T-cell (primary cell): ENCODE measurements around the gene SMYD4. TPM values are rescaled to one million over a fixed set of nuclear protein-coding genes. Genes with fewer than 3 reads are reported as not detected.
A peak's percentile ranks its signal among the peaks of the same experiment; 100 is the strongest.
"Not testable (repeated sequence)": the region's sequence is repeated elsewhere in the genome, so short reads cannot be mapped to it uniquely, and the experiment has no call there.

Experiments
- ATAC-seq, 4 experiments: fragments of 200-7000 bp in 3 of 4; fragments of 150-1000 bp in 1 of 4; cut with Tn5 transposase; replicated peaks in 1 of 4; 1 replicate in 3 of 4; 2 replicates in 1 of 4; pipeline ENCODE4 v1.10.0; 2021; ENCODE audit warnings: moderate library complexity in 3 of 4, mild to moderate bottlenecking in 2 of 4, moderate number of reproducible peaks in 1 of 4
- CTCF ChIA-PET, 2 donors: fragments of 300-600 bp; sonication (Branson Sonifier 250); formaldehyde crosslinking; loops; one replicate each; lab custom pipeline; 2022; ENCODE audit warnings: antibody characterized with exemption in 2 of 2; lab: Charles Lee
- POLR2A ChIA-PET, 2 donors: fragments of 300-600 bp; sonication (Branson Sonifier 250); formaldehyde crosslinking; loops; one replicate each; lab custom pipeline; 2022; ENCODE audit warnings: antibody characterized with exemption in 2 of 2; lab: Charles Lee
- DNase-seq, 35 experiments: peaks; one replicate each; pipeline versions ENCODE4 v3.0.0 to v3.0.0-alpha.2; 2013 to 2023
- H3K27ac ChIP-seq: one replicate; pipeline ENCODE4 v1.5.1; 2013; ENCODE audit warnings: low read length
- H3K27me3 ChIP-seq, 2 experiments: replicated peaks in 1 of 2; 1 replicate in 1 of 2; 2 replicates in 1 of 2; pipeline versions ENCODE4 v1.6.1 to v1.7.0; 2013; ENCODE audit warnings: low read length in 1 of 2, mixed read lengths in 1 of 2; ENCODE audit not compliant: control insufficient read depth in 2 of 2, insufficient read depth in 2 of 2; ENCODE audit errors: extremely low read depth in 1 of 2
- H3K36me3 ChIP-seq, 2 donors: 1 replicate in 1 of 2; 2 replicates in 1 of 2; pipeline versions ENCODE4 v1.6.1 to v1.7.0; 2013; ENCODE audit warnings: low read length in 1 of 2; ENCODE audit not compliant: control insufficient read depth in 2 of 2, insufficient read depth in 1 of 2; ENCODE audit errors: extremely low read depth in 1 of 2
- H3K4me1 ChIP-seq, 2 experiments: 1 replicate in 1 of 2; 2 replicates in 1 of 2; pipeline versions ENCODE4 v1.6.1 to v1.7.0; 2013; ENCODE audit warnings: low read length in 2 of 2, mixed read lengths in 1 of 2; ENCODE audit not compliant: insufficient read depth in 2 of 2, control insufficient read depth in 1 of 2; ENCODE audit errors: extremely low read depth in 1 of 2
- H3K4me3 ChIP-seq, 2 donors: 1 replicate in 1 of 2; 2 replicates in 1 of 2; pipeline versions ENCODE4 v1.5.1 to v1.7.0; 2013; ENCODE audit warnings: mild to moderate bottlenecking in 2 of 2, low read length in 1 of 2, moderate library complexity in 1 of 2; ENCODE audit not compliant: control insufficient read depth in 1 of 2; ENCODE audit errors: extremely low read depth in 1 of 2
- H3K9me3 ChIP-seq: 2 replicates; pipeline ENCODE4 v1.7.0; 2013
- H3K27ac Mint-ChIP-seq, 2 donors: one replicate each; pipeline ENCODE4 v1.8.0; 2020 to 2021; ENCODE audit warnings: mild to moderate bottlenecking in 2 of 2, mixed read lengths in 2 of 2
- H3K27me3 Mint-ChIP-seq, 2 donors: one replicate each; pipeline ENCODE4 v1.8.0; 2021 to 2022; ENCODE audit warnings: mixed read lengths in 2 of 2
- H3K36me3 Mint-ChIP-seq: one replicate; pipeline ENCODE4 v1.8.0; 2021; ENCODE audit warnings: mixed read lengths
- H3K4me1 Mint-ChIP-seq, 3 donors: one replicate each; pipeline ENCODE4 v1.8.0; 2020 to 2022; ENCODE audit warnings: mixed read lengths in 3 of 3, mild to moderate bottlenecking in 1 of 3
- H3K4me3 Mint-ChIP-seq, 3 donors: one replicate each; pipeline ENCODE4 v1.8.0; 2020 to 2022; ENCODE audit warnings: mild to moderate bottlenecking in 3 of 3, mixed read lengths in 3 of 3, moderate library complexity in 3 of 3
- H3K9me3 Mint-ChIP-seq, 3 donors: one replicate each; pipeline ENCODE4 v1.8.0; 2020 to 2022; ENCODE audit warnings: mixed read lengths in 3 of 3
- WGBS: methylation state at CpG from one replicate; pipeline ENCODE4 v1.1.5; 2013; ENCODE audit warnings: missing lambda C conversion rate; ENCODE audit not compliant: insufficient coverage; 5-methylcytosine and 5-hydroxymethylcytosine counted together
- total RNA-seq, 35 experiments: library from RNA in 6 of 35; stranded (reverse) in 6 of 35; fragments of 120-200 nt in 1 of 35; gene quantifications; one replicate each; pipeline versions ENCODE4 v1.2.1 to v1.2.4 and lab custom pipeline; 2013 to 2026

Gene SMYD4
- total RNA-seq, 5 donors from 2014 or later (not counting 1 experiment from before 2014, with no cell fraction given) = 24.4 to 42.7 (median 38.5) TPM

GRCh38 chr17:1803280-1803679 is 26.4 kb downstream of the SMYD4 start:
- Histone ChIP-seq H3K36me3 (peaks cover 6 to 41% of the 10 kb centered on the region in 2 donors), H3K27ac (no peak overlapping the region), H3K9me3 (no peaks in the 10 kb centered on the region), H3K4me1 (no peaks in the 10 kb centered on the region), H3K27me3 (no peaks in the 10 kb centered on the region), H3K4me3 (no peak overlapping the region)
- Mint-ChIP-seq H3K27ac (no peak overlapping the region), H3K27me3 (no peaks in the 10 kb centered on the region), H3K9me3 (no peaks in the 10 kb centered on the region), H3K36me3 (peaks cover 43% of the 10 kb centered on the region), H3K4me1 (no peaks in the 10 kb centered on the region), H3K4me3 (no peak overlapping the region)
- POLR2A ChIA-PET = interaction anchor here in 1 of 2 donors (0.7 kb wide), 1 partner anchor 39 kb away, joined by 3 read pairs; no protein-coding TSS in a partner anchor
- no peak for ATAC-seq
- no peak for DNase-seq
- 94% methylated on average over 2 of the region's 6 CpGs for WGBS
- CTCF ChIA-PET = no interaction called here

- Histone ChIP-seq H3K4me1 (no peaks in the 10 kb centered on the region), H3K36me3 (peaks cover 6 to 38% of the 10 kb centered on the region in 2 donors), H3K4me3 (no peak overlapping the region), H3K27me3 (no peaks in the 10 kb centered on the region), H3K9me3 (no peaks in the 10 kb centered on the region), H3K27ac (no peak overlapping the region)
- ATAC-seq (no peak), DNase-seq (no peak)
- H3K4me1 Mint-ChIP-seq = peaks cover under 1 to 2% (median under 1%) of the 10 kb centered on the region in 3 donors
- no CpG with 5 or more reads among the region's 1 CpG for WGBS
- no peak overlapping the region for H3K27ac Mint-ChIP-seq
- no peaks in the 10 kb centered on the region for H3K9me3 Mint-ChIP-seq
- H3K4me3 Mint-ChIP-seq = no peak overlapping the region
- POLR2A ChIA-PET = no interaction called here
- H3K36me3 Mint-ChIP-seq = peaks cover 38% of the 10 kb centered on the region
- H3K27me3 Mint-ChIP-seq = no peaks in the 10 kb centered on the region
- CTCF ChIA-PET = no interaction called here
Measured at GRCh38 chr17:1802429-1802828, 27.3 kb downstream of the SMYD4 start.

GRCh38 chr17:1800712-1801111 is 29.0 kb downstream of the SMYD4 start:
- Mint-ChIP-seq H3K9me3 (no peaks in the 10 kb centered on the region), H3K36me3 (peaks cover 40% of the 10 kb centered on the region), H3K4me3 (no peak overlapping the region), H3K27ac (no peak overlapping the region), H3K4me1 (peaks cover 8 to 10% (median 8%) of the 10 kb centered on the region in 3 donors), H3K27me3 (no peaks in the 10 kb centered on the region)
- DNase-seq (no peak), ATAC-seq (no peak)
- Histone ChIP-seq H3K27ac (no peak overlapping the region), H3K27me3 (no peaks in the 10 kb centered on the region), H3K9me3 (no peaks in the 10 kb centered on the region), H3K4me1 (no peaks in the 10 kb centered on the region), H3K36me3 (peaks cover 6 to 46% of the 10 kb centered on the region in 2 donors), H3K4me3 (no peak overlapping the region)
- ChIA-PET CTCF (no interaction called here), POLR2A (no interaction called here)
- WGBS = 100% methylated on average over 1 of the region's 4 CpGs

GRCh38 chr17:1800240-1800639 is 29.5 kb downstream of the SMYD4 start:
- ATAC-seq (no peak), DNase-seq (no peak)
- H3K9me3 Mint-ChIP-seq = no peaks in the 10 kb centered on the region
- Histone ChIP-seq H3K9me3 (no peaks in the 10 kb centered on the region), H3K36me3 (peaks cover 6 to 46% of the 10 kb centered on the region in 2 donors), H3K4me1 (no peaks in the 10 kb centered on the region), H3K27me3 (no peaks in the 10 kb centered on the region), H3K27ac (no peak overlapping the region), H3K4me3 (no peak overlapping the region)
- no peak overlapping the region for H3K4me3 Mint-ChIP-seq
- peaks cover 8 to 10% (median 9%) of the 10 kb centered on the region in 3 donors for H3K4me1 Mint-ChIP-seq
- ChIA-PET POLR2A (interaction anchor here in 1 of 2 donors (0.5 kb wide), 1 partner anchor 439 kb away, joined by 3 read pairs; no protein-coding TSS in a partner anchor), CTCF (no interaction called here)
- no peak overlapping the region for H3K27ac Mint-ChIP-seq
- H3K27me3 Mint-ChIP-seq = no peaks in the 10 kb centered on the region
- H3K36me3 Mint-ChIP-seq = peaks cover 40% of the 10 kb centered on the region
- WGBS = 100% methylated on average over 7 of the region's 7 CpGs

GRCh38 chr17:1797846-1798245 is 31.9 kb downstream of the SMYD4 start:
- H3K4me3 ChIP-seq, H3K27ac ChIP-seq, ATAC-seq, H3K4me1 ChIP-seq, H3K9me3 ChIP-seq, H3K27me3 ChIP-seq, DNase-seq, H3K27ac Mint-ChIP-seq, H3K27me3 Mint-ChIP-seq, H3K9me3 Mint-ChIP-seq, H3K4me3 Mint-ChIP-seq: not testable (repeated sequence)
- peaks cover 8 to 11% (median 10%) of the 10 kb centered on the region in 3 donors for H3K4me1 Mint-ChIP-seq
- H3K36me3 Mint-ChIP-seq = peaks cover 38% of the 10 kb centered on the region
- WGBS = 100% methylated on average over 8 of the region's 8 CpGs
- CTCF ChIA-PET = interaction anchor here in 1 of 2 donors (0.6 kb wide), 1 partner anchor 247 kb away, joined by 3 read pairs; no protein-coding TSS in a partner anchor
- H3K36me3 ChIP-seq = peaks cover 6 to 39% of the 10 kb centered on the region in 2 donors
- POLR2A ChIA-PET = interaction anchor here in 1 of 2 donors (0.7 kb wide), 1 partner anchor 53 kb away, joined by 4 read pairs; no protein-coding TSS in a partner anchor

- peak overlapping the region in 1 of 2 donors; percentile 10 for H3K27ac Mint-ChIP-seq
- Histone ChIP-seq H3K36me3 (peaks cover 6 to 38% of the 10 kb centered on the region in 2 donors), H3K27me3 (no peaks in the 10 kb centered on the region), H3K4me3 (no peak overlapping the region), H3K27ac (no peak overlapping the region), H3K9me3 (no peaks in the 10 kb centered on the region), H3K4me1 (no peaks in the 10 kb centered on the region)
- POLR2A ChIA-PET = interaction anchor here in 1 of 2 donors (0.7 kb wide), 1 partner anchor 54 kb away, joined by 4 read pairs; no protein-coding TSS in a partner anchor
- no peaks in the 10 kb centered on the region for H3K27me3 Mint-ChIP-seq
- 100% methylated on average over 1 of the region's 3 CpGs for WGBS
- H3K36me3 Mint-ChIP-seq = peaks cover 34% of the 10 kb centered on the region
- ATAC-seq = no peak
- H3K4me1 Mint-ChIP-seq = peaks cover 8 to 11% (median 10%) of the 10 kb centered on the region in 3 donors
- H3K9me3 Mint-ChIP-seq = no peaks in the 10 kb centered on the region
- CTCF ChIA-PET = interaction anchor here (0.6 to 0.7 kb wide), 3 partner anchors 28 to 438 kb away, joined by 3 read pairs; no protein-coding TSS in a partner anchor
- no peak overlapping the region for H3K4me3 Mint-ChIP-seq
- DNase-seq = no peak
Measured at GRCh38 chr17:1797323-1797722, 32.4 kb downstream of the SMYD4 start.
